Cardiac muscle cell (in vitro differentiated cells and primary cell): Measurements from ENCODE around the gene PSPN. TPM values are rescaled to one million over a fixed set of nuclear protein-coding genes. Genes with fewer than 3 reads are reported as not detected.
A peak's percentile ranks its signal among the peaks of the same experiment; 100 is the strongest.

Experiments
- DNase-seq, 2 donors: peaks; one replicate each; pipeline versions ENCODE4 v3.0.0 to v3.0.0-alpha.2; 2010 to 2017; ENCODE audit warnings: low read depth in 1 of 2, low spot score in 1 of 2
- H3K27ac ChIP-seq: fragments of 200-600 bp; sonication (generic); 2 replicates; pipeline ENCODE4 v1.5.1; 2016
- H3K27me3 ChIP-seq: fragments of 200-600 bp; sonication (generic); 2 replicates; pipeline ENCODE4 v1.6.0; 2016; ENCODE audit warnings: control low read depth
- H3K36me3 ChIP-seq: fragments of 200-600 bp; sonication (generic); 2 replicates; pipeline ENCODE4 v1.5.1; 2016; ENCODE audit warnings: control low read depth
- H3K4me1 ChIP-seq: fragments of 200-600 bp; sonication (generic); 2 replicates; pipeline ENCODE4 v1.8.1; 2017; ENCODE audit warnings: low read depth, mild to moderate bottlenecking, mixed run types
- H3K4me3 ChIP-seq: fragments of 200-600 bp; sonication (generic); 2 replicates; pipeline ENCODE4 v1.5.1; 2016; ENCODE audit warnings: mild to moderate bottlenecking
- H3K9me3 ChIP-seq: fragments of 200-600 bp; sonication (generic); 2 replicates; pipeline ENCODE4 v1.5.1; 2017; ENCODE audit warnings: low read depth, mild to moderate bottlenecking, control low read depth
- CTCF ChIP-seq: IDR thresholded peaks from 2 replicates; pipeline ENCODE4 v1.5.1; 2012; ENCODE audit warnings: low read depth, mild to moderate bottlenecking, low read length
- polyA plus RNA-seq: library from polyadenylated mRNA; unstranded; fragments of >200 nt; fragmentation: Nextera tagmentation; extraction: Ambion mirVana; gene quantifications from 2 replicates; pipeline ENCODE4 v1.2.1, GENCODE V29; 2016
- total RNA-seq: library from RNA; depleted of rRNA; stranded (reverse); fragments of >200 nt; gene quantifications from 2 replicates; pipeline ENCODE4 v1.2.3, GENCODE V29; 2016

Gene PSPN
- total RNA-seq: 1.9 and 3.0 TPM in 2 replicates
- polyA plus RNA-seq: 2.7 and 3.0 TPM in 2 replicates

DNA sequence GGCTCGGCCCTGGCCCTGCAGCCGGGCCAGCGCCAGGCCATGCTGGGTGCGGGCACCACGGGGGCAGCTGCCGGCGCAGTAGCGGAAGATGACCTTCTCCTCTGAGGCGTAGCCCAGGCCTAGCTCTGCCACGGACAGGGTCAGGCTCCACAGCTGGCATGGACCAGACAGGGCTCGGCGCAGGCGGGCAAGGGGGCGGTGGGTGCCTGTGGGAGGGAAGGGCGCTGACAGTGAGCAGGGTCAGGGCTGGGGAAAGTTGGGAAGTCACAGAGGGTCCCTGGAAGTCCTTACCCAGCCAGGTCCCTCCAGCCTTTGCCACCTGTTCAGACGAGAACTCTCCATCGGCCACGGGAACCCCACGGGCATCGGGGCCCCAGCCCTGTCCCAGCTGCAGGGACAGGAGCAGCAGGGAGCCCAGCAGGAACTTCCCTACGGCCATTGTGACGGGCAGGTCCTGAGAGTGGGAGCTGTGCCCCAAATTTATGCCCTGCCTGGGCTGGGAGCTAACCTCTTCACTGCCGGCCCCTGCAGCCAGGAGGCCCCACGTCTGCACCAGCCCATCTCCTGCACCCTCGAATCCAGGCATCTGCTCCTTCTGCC is at the start of gene PSPN:
TSS of gene PSPN (minus strand) at position 523 of the 600 bp plus-strand sequence. CDS start at position 439, 84 bp downstream.
- H3K36me3 ChIP-seq: peaks cover 14% of the 10 kb centered on the region
- no peaks in the 10 kb centered on the region for H3K27me3 ChIP-seq
- no peak within 1 kb of the TSS for H3K4me3 ChIP-seq
- no peaks in the 10 kb centered on the region for H3K9me3 ChIP-seq
- H3K4me1 ChIP-seq: peaks cover 4% of the 10 kb centered on the region
- H3K27ac ChIP-seq: no peak within 1 kb of the TSS
- no peak for TF ChIP-seq CTCF
- DNase-seq: no peak

- Histone ChIP-seq H3K4me3 (no peak overlapping the region), H3K36me3 (peaks cover 12% of the 10 kb centered on the region), H3K27ac (peak overlapping the region; percentile 88), H3K27me3 (peaks cover 7% of the 10 kb centered on the region), H3K9me3 (no peaks in the 10 kb centered on the region), H3K4me1 (peaks cover 11% of the 10 kb centered on the region)
- peak; percentile 100 for DNase-seq
- TF ChIP-seq CTCF: no peak
Measured at GRCh38 chr19:6424939-6425731, 49.4 kb upstream of the PSPN start.

DNA sequence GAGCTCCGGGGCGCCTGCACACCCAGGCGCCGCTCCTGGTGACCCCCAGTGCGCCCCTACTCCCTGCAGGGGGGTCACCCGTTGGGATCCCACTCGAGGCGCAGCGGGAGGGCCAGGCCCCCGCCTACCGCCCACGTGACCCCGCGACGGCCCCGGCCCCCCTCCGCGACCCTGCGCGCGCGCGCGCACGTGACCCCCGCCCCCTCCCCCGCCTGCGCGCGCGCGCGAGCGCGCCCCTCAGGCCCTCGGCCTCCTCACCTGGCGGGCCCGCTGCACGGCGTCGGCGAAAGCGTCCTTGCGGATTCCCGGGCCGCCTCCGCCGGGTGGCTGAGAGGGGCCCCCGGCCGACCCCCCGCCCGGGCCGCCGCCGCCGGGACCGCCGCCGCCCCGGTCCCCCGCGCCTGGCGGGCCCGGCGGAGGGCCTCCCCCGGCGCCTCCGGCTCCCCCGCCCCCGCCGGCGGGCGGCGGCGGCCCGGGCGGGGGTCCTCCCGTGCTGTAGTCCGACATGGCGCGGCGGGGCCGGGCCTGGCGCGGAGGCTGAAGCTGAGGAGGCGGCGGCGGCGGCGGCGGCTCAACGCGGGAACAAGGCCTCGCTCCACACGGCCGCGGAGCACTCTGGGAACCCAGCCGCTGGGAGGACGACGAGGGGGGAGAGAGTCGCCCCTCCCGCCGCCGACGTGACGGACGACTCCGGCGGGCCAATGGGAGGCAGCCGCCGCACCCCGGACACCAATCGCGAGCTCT is 48.6 kb upstream of the PSPN start, which contains the start of gene KHSRP:
TSS of gene KHSRP (minus strand) at position 617 of the 744 bp plus-strand sequence. CDS start at position 507, 110 bp downstream.
- H3K4me3 ChIP-seq: peak within 1 kb of the TSS; percentile 99
- H3K4me1 ChIP-seq: peaks cover 11% of the 10 kb centered on the region
- DNase-seq: peak in 1 of 2 donors; percentile 52
- H3K27me3 ChIP-seq: no peaks in the 10 kb centered on the region
- no peak for TF ChIP-seq CTCF
- no peaks in the 10 kb centered on the region for H3K9me3 ChIP-seq
- peaks cover 20% of the 10 kb centered on the region for H3K36me3 ChIP-seq
- peak within 1 kb of the TSS; percentile 91 for H3K27ac ChIP-seq

DNA sequence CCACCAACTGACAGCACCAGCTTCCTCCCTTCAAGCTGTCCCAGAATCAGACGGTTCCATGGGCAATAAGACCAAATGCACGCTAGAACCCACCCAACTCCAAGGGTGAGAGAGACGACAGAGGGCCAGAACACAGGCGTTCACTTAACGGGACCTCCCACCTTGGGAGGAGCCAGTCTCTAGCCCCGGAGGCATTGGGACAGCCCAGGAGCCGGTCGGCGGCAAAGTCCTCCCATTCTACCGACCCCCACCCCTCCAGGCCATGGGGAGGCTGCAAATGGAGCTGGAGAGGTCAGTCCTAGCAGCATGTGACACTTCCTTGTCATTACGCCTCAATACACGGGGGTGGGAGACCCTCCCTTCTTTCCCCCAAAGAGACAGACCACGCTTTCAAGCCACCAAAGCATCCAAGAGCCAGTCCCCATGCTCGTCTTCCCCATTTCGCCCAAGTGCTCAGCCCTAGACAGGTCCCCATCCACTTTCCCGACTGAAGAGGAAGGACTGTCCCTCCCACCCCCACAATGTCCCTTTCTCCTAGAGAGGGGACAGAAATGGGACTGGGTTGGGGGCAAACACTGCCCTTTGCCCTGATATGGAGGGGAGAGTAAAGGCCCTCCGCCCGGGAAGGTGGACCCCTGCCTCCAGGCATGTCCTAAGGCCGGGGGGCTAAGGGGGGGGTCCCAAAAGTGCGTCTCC is 47.9 kb upstream of the PSPN start:
- DNase-seq: peak; percentile 57 to 72
- peaks cover 21% of the 10 kb centered on the region for H3K36me3 ChIP-seq
- no peaks in the 10 kb centered on the region for H3K9me3 ChIP-seq
- H3K4me3 ChIP-seq: peak overlapping the region; percentile 99
- H3K27me3 ChIP-seq: no peaks in the 10 kb centered on the region
- peak overlapping the region; percentile 91 for H3K27ac ChIP-seq
- no peak for TF ChIP-seq CTCF
- H3K4me1 ChIP-seq: peaks cover 11% of the 10 kb centered on the region
